ENCODE data around the gene AP5S1. TPM values are rescaled to one million over a fixed set of nuclear protein-coding genes. Genes with fewer than 3 reads are reported as not detected.

The AP5S1 gene
- total RNA-seq, 1 donor from 2014 or later = 6.1 TPM

- Histone ChIP-seq H3K27me3 (no peaks in the 10 kb centered on the region), H3K4me3 (no peak overlapping the region), H3K9me3 (no peaks in the 10 kb centered on the region), H3K27ac (peak overlapping the region; percentile 95), H3K4me1 (peaks cover 54% of the 10 kb centered on the region), H3K36me3 (peaks cover 0 to 46% of the 10 kb centered on the region in 2 donors)
- no peak for DNase-seq (ENCODE audit: extremely low spot score in 2 of 2)
- intact Hi-C loops (cut with DNase I) = no loop called here
- TF ChIP-seq CTCF (IDR thresholded peaks at IDR 0.05) (no peak), POLR2A (IDR thresholded peaks at IDR 0.05) (no peak), POLR2AphosphoS5 (IDR thresholded peaks at IDR 0.05; ENCODE audit: insufficient read depth in 1 of 2, low read depth in 1 of 2) (no peak)
These were observed 16.0 kb upstream of the AP5S1 start for GRCh38 chr20:3804254-3804751.

GRCh38 chr20:3804781-3805180 lies 15.6 kb upstream of the AP5S1 start:
- TF ChIP-seq POLR2A (IDR thresholded peaks at IDR 0.05) (no peak), POLR2AphosphoS5 (IDR thresholded peaks at IDR 0.05; ENCODE audit: insufficient read depth in 1 of 2, low read depth in 1 of 2) (no peak), CTCF (IDR thresholded peaks at IDR 0.05) (no peak)
- Histone ChIP-seq H3K4me1 (peaks cover 52% of the 10 kb centered on the region), H3K36me3 (peaks cover 0 to 46% of the 10 kb centered on the region in 2 donors), H3K9me3 (no peaks in the 10 kb centered on the region), H3K27ac (peak overlapping the region; percentile 95), H3K27me3 (no peaks in the 10 kb centered on the region), H3K4me3 (no peak overlapping the region)
- intact Hi-C loops (cut with DNase I) = no loop called here
- peak in 1 of 2 donors; percentile 79 for DNase-seq (ENCODE audit: extremely low spot score in 2 of 2)

GRCh38 chr20:3808544-3808943 lies 11.8 kb upstream of the AP5S1 start:
- Histone ChIP-seq H3K27ac (peak overlapping the region; percentile 95), H3K27me3 (no peaks in the 10 kb centered on the region), H3K9me3 (no peaks in the 10 kb centered on the region), H3K4me1 (peaks cover 85% of the 10 kb centered on the region), H3K4me3 (peak overlapping the region in 1 of 2 donors; percentile 27), H3K36me3 (peaks cover 0 to 13% of the 10 kb centered on the region in 2 donors)
- TF ChIP-seq POLR2AphosphoS5 (IDR thresholded peaks at IDR 0.05; ENCODE audit: insufficient read depth in 1 of 2, low read depth in 1 of 2) (no peak), CTCF (IDR thresholded peaks at IDR 0.05) (no peak), POLR2A (IDR thresholded peaks at IDR 0.05) (no peak)
- intact Hi-C loops (cut with DNase I) = no loop called here
- no peak for DNase-seq (ENCODE audit: extremely low spot score in 2 of 2)

- Histone ChIP-seq H3K36me3 (no peaks in the 10 kb centered on the region), H3K9me3 (no peaks in the 10 kb centered on the region), H3K4me1 (peaks cover 61% of the 10 kb centered on the region), H3K27me3 (no peaks in the 10 kb centered on the region), H3K4me3 (peak overlapping the region; percentile 35 to 36), H3K27ac (peak overlapping the region; percentile 88)
- TF ChIP-seq POLR2AphosphoS5 (IDR thresholded peaks at IDR 0.05; ENCODE audit: insufficient read depth in 1 of 2, low read depth in 1 of 2) (peak; percentile 100), POLR2A (IDR thresholded peaks at IDR 0.05) (peak in 1 of 2 donors; percentile 59), CTCF (IDR thresholded peaks at IDR 0.05) (no peak)
- intact Hi-C loops (cut with DNase I) = no loop called here
- DNase-seq (ENCODE audit: extremely low spot score in 2 of 2) = peak in 1 of 2 donors; percentile 99
These were observed 8.7 kb upstream of the AP5S1 start for GRCh38 chr20:3811467-3812258.

- peaks cover 54% of the 10 kb centered on the region for H3K4me1 ChIP-seq
- DNase-seq (ENCODE audit: extremely low spot score in 2 of 2) = peak in 1 of 2 donors; percentile 90
- intact Hi-C loops (cut with DNase I) = no loop called here
These were observed 8.1 kb upstream of the AP5S1 start for GRCh38 chr20:3812259-3812681.

More at GRCh38 chr20:3812259-3812681, 8.1 kb upstream of the AP5S1 start:
- Histone ChIP-seq H3K27ac (peak overlapping the region; percentile 88), H3K27me3 (no peaks in the 10 kb centered on the region), H3K9me3 (no peaks in the 10 kb centered on the region), H3K4me3 (no peak overlapping the region), H3K36me3 (no peaks in the 10 kb centered on the region)
- TF ChIP-seq POLR2AphosphoS5 (IDR thresholded peaks at IDR 0.05; ENCODE audit: insufficient read depth in 1 of 2, low read depth in 1 of 2) (no peak), POLR2A (IDR thresholded peaks at IDR 0.05) (no peak), CTCF (IDR thresholded peaks at IDR 0.05) (no peak)

All from vagina (tissue), 2 donors.